Vagina (tissue), 2 donors: Measurements from ENCODE around the gene MIOS.

Source experiments
- CTCF ChIP-seq, 3 experiments: fragments of 450-650 bp in 2 of 3; fragments of 200-600 bp in 1 of 3; sonication (generic) in 1 of 3; IDR thresholded peaks; one replicate each; pipeline ENCODE4 v1.5.1; 2017 to 2019; ENCODE audit warnings: antibody characterized with exemption in 3 of 3, mild to moderate bottlenecking in 2 of 3, moderate library complexity in 2 of 3
- POLR2A ChIP-seq, 2 donors: fragments of 450-650 bp; IDR thresholded peaks; one replicate each; pipeline ENCODE4 v1.6.1; 2017; ENCODE audit warnings: antibody characterized with exemption in 2 of 2, mild to moderate bottlenecking in 2 of 2, moderate library complexity in 2 of 2
- POLR2AphosphoS5 ChIP-seq, 2 donors: sonication (generic); formaldehyde crosslinking; IDR thresholded peaks; one replicate each; pipeline ENCODE4 v1.9.0; 2017; ENCODE audit warnings: antibody characterized with exemption in 2 of 2, mild to moderate bottlenecking in 2 of 2, low read depth in 1 of 2; ENCODE audit not compliant: insufficient read depth in 1 of 2

GRCh38 chr7:7548407-7548806, 18.3 kb upstream of the MIOS start:
- TF ChIP-seq POLR2AphosphoS5 (IDR thresholded peaks at IDR 0.05; ENCODE audit: insufficient read depth in 1 of 2, low read depth in 1 of 2) (no peak), CTCF (IDR thresholded peaks at IDR 0.05) (no peak), POLR2A (IDR thresholded peaks at IDR 0.05) (no peak)
